NB4 (cell line): ENCODE measurements around the gene SMPDL3B.

Experiments
- DNase-seq: peaks from one replicate; pipeline ENCODE4 v3.0.0; 2010; ENCODE audit warnings: low read depth
- H3K4me3 ChIP-seq: one replicate; pipeline ENCODE4 v1.5.1; 2011; ENCODE audit warnings: mild to moderate bottlenecking, low read depth, low read length, moderate library complexity
- MAX ChIP-seq: IDR thresholded peaks from 2 replicates; pipeline ENCODE4 v1.6.1; 2011; ENCODE audit warnings: low read depth, low read length
- MYC ChIP-seq: IDR thresholded peaks from 2 replicates; pipeline ENCODE4 v1.6.1; 2011; ENCODE audit warnings: low read depth, low read length
- POLR2A ChIP-seq: IDR thresholded peaks from 2 replicates; pipeline ENCODE4 v1.6.1; 2011; ENCODE audit warnings: mild to moderate bottlenecking; ENCODE audit not compliant: insufficient read length; ENCODE audit errors: extremely low read depth
- TF ChIP-seq, protein P1 (sequence below): IDR thresholded peaks from one replicate; pipeline ENCODE4 v1.5.1; 2012; ENCODE audit warnings: low read depth, low read length

Gene SMPDL3B

GRCh38 chr1:27915082-27915575, 19.7 kb upstream of the SMPDL3B start:
- no peak overlapping the region for H3K4me3 ChIP-seq
- TF ChIP-seq, protein P1, sequence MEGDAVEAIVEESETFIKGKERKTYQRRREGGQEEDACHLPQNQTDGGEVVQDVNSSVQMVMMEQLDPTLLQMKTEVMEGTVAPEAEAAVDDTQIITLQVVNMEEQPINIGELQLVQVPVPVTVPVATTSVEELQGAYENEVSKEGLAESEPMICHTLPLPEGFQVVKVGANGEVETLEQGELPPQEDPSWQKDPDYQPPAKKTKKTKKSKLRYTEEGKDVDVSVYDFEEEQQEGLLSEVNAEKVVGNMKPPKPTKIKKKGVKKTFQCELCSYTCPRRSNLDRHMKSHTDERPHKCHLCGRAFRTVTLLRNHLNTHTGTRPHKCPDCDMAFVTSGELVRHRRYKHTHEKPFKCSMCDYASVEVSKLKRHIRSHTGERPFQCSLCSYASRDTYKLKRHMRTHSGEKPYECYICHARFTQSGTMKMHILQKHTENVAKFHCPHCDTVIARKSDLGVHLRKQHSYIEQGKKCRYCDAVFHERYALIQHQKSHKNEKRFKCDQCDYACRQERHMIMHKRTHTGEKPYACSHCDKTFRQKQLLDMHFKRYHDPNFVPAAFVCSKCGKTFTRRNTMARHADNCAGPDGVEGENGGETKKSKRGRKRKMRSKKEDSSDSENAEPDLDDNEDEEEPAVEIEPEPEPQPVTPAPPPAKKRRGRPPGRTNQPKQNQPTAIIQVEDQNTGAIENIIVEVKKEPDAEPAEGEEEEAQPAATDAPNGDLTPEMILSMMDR = no peak
- no peak for TF ChIP-seq MYC
- no peak for TF ChIP-seq POLR2A
- no peak for TF ChIP-seq MAX
- DNase-seq = no peak

GRCh38 chr1:27922272-27922671, 12.5 kb upstream of the SMPDL3B start:
- TF ChIP-seq MAX (no peak), POLR2A (no peak), MYC (no peak)
- TF ChIP-seq, protein P1 = no peak

GRCh38 chr1:27928216-27928954, 6.4 kb upstream of the SMPDL3B start:
- DNase-seq = no peak
- TF ChIP-seq, protein P1 = peak; percentile 8
- no peak for TF ChIP-seq POLR2A
- H3K4me3 ChIP-seq = no peak overlapping the region

More at GRCh38 chr1:27922272-27922671, 12.5 kb upstream of the SMPDL3B start:
- no peak for DNase-seq
- no peak overlapping the region for H3K4me3 ChIP-seq

GRCh38 chr1:27931184-27931583, 3.6 kb upstream of the SMPDL3B start:
- DNase-seq = peak; percentile 38
- TF ChIP-seq MAX (no peak), MYC (no peak), POLR2A (no peak)
- TF ChIP-seq, protein P1 = no peak
- H3K4me3 ChIP-seq = no peak overlapping the region

GRCh38 chr1:27931759-27932158, 3.0 kb upstream of the SMPDL3B start:
- no peak overlapping the region for H3K4me3 ChIP-seq
- DNase-seq = peak; percentile 72
- TF ChIP-seq POLR2A = no peak
- TF ChIP-seq MAX = no peak
- no peak for TF ChIP-seq MYC
- TF ChIP-seq, protein P1 = no peak

- H3K4me3 ChIP-seq = no peak overlapping the region
- no peak for DNase-seq
- TF ChIP-seq MYC (no peak), POLR2A (no peak), MAX (no peak)
- TF ChIP-seq, protein P1 = no peak
Observed at GRCh38 chr1:27935721-27936120, 921 bp downstream of the SMPDL3B start.
